ENCODE measurements around the gene GTF3C4. TPM values are rescaled to one million over a fixed set of nuclear protein-coding genes. Genes with fewer than 3 reads are reported as not detected.

The GTF3C4 gene
- total RNA-seq, 2 donors from 2014 or later: 16.0 to 17.3 TPM

DNA sequence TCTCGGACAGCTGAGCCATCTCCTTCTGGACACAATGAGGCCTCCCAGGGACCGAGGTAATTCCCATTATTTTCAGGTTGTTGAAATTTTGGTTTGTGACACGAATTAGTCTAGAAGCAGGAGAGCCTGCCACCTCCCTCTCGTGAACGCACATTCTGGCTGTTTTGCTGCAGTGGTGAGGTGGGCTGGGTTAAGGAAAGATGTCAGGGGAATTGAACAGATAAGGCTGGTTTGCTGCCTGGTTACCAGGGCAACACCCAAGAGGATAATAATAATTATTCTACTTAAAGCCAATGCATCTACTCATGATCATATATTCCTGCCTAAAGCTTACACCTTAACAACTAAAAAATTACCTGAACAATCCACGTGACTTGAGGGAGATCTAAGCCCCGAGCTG is 38.6 kb upstream of the GTF3C4 start:
- no peak for DNase-seq (ENCODE audit: low spot score)
- TF ChIP-seq, protein P1, sequence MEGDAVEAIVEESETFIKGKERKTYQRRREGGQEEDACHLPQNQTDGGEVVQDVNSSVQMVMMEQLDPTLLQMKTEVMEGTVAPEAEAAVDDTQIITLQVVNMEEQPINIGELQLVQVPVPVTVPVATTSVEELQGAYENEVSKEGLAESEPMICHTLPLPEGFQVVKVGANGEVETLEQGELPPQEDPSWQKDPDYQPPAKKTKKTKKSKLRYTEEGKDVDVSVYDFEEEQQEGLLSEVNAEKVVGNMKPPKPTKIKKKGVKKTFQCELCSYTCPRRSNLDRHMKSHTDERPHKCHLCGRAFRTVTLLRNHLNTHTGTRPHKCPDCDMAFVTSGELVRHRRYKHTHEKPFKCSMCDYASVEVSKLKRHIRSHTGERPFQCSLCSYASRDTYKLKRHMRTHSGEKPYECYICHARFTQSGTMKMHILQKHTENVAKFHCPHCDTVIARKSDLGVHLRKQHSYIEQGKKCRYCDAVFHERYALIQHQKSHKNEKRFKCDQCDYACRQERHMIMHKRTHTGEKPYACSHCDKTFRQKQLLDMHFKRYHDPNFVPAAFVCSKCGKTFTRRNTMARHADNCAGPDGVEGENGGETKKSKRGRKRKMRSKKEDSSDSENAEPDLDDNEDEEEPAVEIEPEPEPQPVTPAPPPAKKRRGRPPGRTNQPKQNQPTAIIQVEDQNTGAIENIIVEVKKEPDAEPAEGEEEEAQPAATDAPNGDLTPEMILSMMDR (IDR thresholded peaks at IDR 0.05): no peak
- TF ChIP-seq POLR2A (IDR thresholded peaks at IDR 0.05) (no peak), POLR2AphosphoS5 (IDR thresholded peaks at IDR 0.05) (no peak)
- H3K27ac ChIP-seq: no peak overlapping the region
- WGBS: 79% methylated on average over 7 of the region's 7 CpGs
- intact Hi-C loops (cut with DNase I): no loop called here
- H3K36me3 ChIP-seq: no peaks in the 10 kb centered on the region
- H3K27me3 ChIP-seq (replicated peaks; ENCODE audit: insufficient read depth): no peaks in the 10 kb centered on the region
- H3K4me3 ChIP-seq: no peak overlapping the region
- peaks cover 4% of the 10 kb centered on the region for H3K4me1 ChIP-seq (replicated peaks)
- no peaks in the 10 kb centered on the region for H3K9me3 ChIP-seq

DNA sequence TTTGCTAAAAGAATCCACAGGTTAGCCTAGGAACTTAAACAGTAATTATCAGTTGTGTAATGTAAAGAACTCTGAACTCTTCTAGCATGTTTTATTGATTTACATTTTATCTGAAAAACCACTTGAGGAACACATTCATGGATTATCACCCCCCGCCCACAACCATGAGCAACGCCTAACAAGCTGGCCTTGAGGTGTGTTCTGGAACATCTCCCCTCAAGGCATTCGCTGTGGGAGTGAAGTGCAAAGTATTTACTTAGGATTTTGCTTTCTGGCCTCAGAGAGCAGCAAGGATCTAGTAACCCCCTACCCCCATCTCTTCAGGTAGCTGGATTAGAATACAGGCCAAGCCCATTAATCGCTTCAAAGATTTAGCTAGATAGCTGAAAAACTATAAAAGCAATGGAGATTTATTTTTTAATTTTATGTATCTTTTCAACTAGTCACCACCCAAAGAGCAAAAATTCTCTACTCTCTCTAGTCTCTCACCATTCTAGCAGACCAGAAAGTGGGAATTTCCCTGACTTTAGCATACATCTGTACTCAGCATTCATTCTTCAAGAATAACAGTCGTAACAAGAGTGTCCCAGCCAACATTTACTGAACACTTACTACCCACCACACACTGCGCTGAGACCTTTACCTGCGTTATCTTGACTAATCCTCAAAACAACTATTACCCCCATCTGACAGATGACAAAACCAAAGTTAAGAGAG is 37.7 kb upstream of the GTF3C4 start:
- 82% methylated on average over 7 of the region's 7 CpGs for WGBS
- Histone ChIP-seq H3K27ac (no peak overlapping the region), H3K9me3 (no peaks in the 10 kb centered on the region), H3K4me1 (replicated peaks) (peaks cover 8% of the 10 kb centered on the region), H3K27me3 (replicated peaks; ENCODE audit: insufficient read depth) (no peaks in the 10 kb centered on the region), H3K4me3 (no peak overlapping the region), H3K36me3 (no peaks in the 10 kb centered on the region)
- TF ChIP-seq POLR2AphosphoS5 (IDR thresholded peaks at IDR 0.05) (no peak), POLR2A (IDR thresholded peaks at IDR 0.05) (no peak)
- TF ChIP-seq, protein P1 (IDR thresholded peaks at IDR 0.05): no peak
- intact Hi-C loops (cut with DNase I): no loop called here
- DNase-seq (ENCODE audit: low spot score): no peak

DNA sequence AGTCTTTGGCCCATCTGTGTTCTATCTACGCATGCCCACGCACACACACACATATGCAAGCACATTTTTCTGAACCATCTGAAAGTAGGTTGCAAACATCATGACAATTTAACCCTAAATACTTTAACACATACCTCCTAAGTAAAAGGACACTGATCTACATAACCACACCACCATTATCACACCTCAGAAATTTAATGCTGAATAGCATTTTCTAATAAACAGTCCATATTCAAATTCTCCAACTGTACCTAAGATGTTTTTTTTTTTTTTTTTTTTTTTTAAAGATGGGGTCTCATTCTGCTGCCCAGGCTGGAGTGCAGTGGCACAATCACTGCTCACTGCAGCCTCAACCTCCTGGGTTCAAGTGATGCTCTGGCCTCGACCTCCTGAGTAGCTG is 35.9 kb upstream of the GTF3C4 start:
- no peak for DNase-seq (ENCODE audit: low spot score)
- Histone ChIP-seq H3K27ac (no peak overlapping the region), H3K27me3 (replicated peaks; ENCODE audit: insufficient read depth) (no peaks in the 10 kb centered on the region), H3K36me3 (no peaks in the 10 kb centered on the region), H3K9me3 (no peaks in the 10 kb centered on the region), H3K4me1 (replicated peaks) (peaks cover 8% of the 10 kb centered on the region), H3K4me3 (no peak overlapping the region)
- WGBS: 96% methylated on average over 3 of the region's 3 CpGs
- no peak for TF ChIP-seq POLR2A (IDR thresholded peaks at IDR 0.05)
- TF ChIP-seq, protein P1 (IDR thresholded peaks at IDR 0.05): no peak
- no peak for TF ChIP-seq POLR2AphosphoS5 (IDR thresholded peaks at IDR 0.05)
- intact Hi-C loops (cut with DNase I): no loop called here

DNA sequence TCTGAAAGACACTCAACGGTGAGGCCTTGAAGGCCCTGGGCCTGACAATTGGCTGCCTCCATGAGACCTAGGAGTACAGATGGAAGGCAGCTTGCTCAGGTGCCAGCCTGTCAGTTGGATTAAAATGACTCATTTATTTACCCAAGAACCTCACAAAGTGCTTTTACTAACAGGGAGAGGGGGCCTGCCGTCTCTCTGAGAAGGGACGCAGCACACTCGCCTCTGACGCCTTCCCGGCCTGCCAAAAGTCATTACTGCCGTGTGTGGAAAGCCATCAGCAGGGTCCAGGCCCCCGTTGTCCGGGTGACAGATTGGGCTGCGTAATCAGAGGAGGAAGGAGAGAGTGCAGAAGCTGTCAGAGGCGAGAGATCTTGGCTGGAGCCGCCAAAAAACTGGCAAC is 32.9 kb upstream of the GTF3C4 start:
- H3K27ac ChIP-seq: peak overlapping the region; percentile 78 to 80
- intact Hi-C loops (cut with DNase I): no loop called here
- H3K36me3 ChIP-seq: no peaks in the 10 kb centered on the region
- DNase-seq (ENCODE audit: low spot score): peak; percentile 67
- H3K4me3 ChIP-seq: no peak overlapping the region
- TF ChIP-seq POLR2A (IDR thresholded peaks at IDR 0.05): no peak
- TF ChIP-seq, protein P1 (IDR thresholded peaks at IDR 0.05): no peak
- TF ChIP-seq POLR2AphosphoS5 (IDR thresholded peaks at IDR 0.05): peak; percentile 66
- H3K27me3 ChIP-seq (replicated peaks; ENCODE audit: insufficient read depth): no peaks in the 10 kb centered on the region
- WGBS: 44% methylated on average over 12 of the region's 12 CpGs
- H3K4me1 ChIP-seq (replicated peaks): peaks cover 8% of the 10 kb centered on the region
- no peaks in the 10 kb centered on the region for H3K9me3 ChIP-seq

DNA sequence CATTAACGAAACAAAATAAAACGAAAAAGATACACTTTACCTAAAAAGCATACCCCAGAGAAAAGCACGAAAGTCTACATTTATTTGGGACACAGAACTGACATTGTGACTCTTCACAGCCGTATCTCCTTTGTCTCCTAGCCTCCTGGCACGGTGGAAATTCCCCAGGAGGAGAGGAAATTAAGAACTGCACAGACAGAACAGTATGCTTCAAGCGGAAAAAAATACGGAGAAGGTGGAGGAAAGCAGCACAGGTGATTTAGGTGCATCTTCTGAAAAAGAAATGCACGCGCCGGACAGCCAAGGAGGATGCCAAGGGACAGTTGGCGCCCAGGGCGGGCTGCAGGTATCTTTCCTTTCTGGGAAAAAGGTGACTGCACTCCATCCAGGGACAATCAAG is 32.5 kb upstream of the GTF3C4 start:
- Histone ChIP-seq H3K36me3 (no peaks in the 10 kb centered on the region), H3K4me1 (replicated peaks) (peaks cover 8% of the 10 kb centered on the region), H3K4me3 (no peak overlapping the region), H3K9me3 (no peaks in the 10 kb centered on the region), H3K27ac (peak overlapping the region; percentile 78 to 80), H3K27me3 (replicated peaks; ENCODE audit: insufficient read depth) (no peaks in the 10 kb centered on the region)
- no peak for DNase-seq (ENCODE audit: low spot score)
- TF ChIP-seq POLR2A (IDR thresholded peaks at IDR 0.05) (no peak), POLR2AphosphoS5 (IDR thresholded peaks at IDR 0.05) (no peak)
- TF ChIP-seq, protein P1 (IDR thresholded peaks at IDR 0.05): no peak
- WGBS: 68% methylated on average over 12 of the region's 12 CpGs
- intact Hi-C loops (cut with DNase I): no loop called here
